SK-N-SH treated with all-trans-retinoic acid at 6 μM for 48 hours (cell line): ENCODE data around the gene DCAF6.

Source experiments
- ATAC-seq: fragments of 200-7000 bp; cut with Tn5 transposase; 3 replicates; pipeline ENCODE4 v1.9.1; 2020; ENCODE audit warnings: mild to moderate bottlenecking, moderate library complexity
- ARNTL ChIP-seq: fragments of 450-650 bp; formaldehyde crosslinking; IDR thresholded peaks from 2 replicates; pipeline ENCODE4 v1.5.0; 2020; ENCODE audit warnings: low read depth, mild to moderate bottlenecking, moderate library complexity, borderline replicate concordance
- BACH2 ChIP-seq: fragments of 250-450 bp; sonication (Bioruptor Pico); IDR thresholded peaks from 2 replicates; pipeline ENCODE4 v1.9.0; 2021; ENCODE audit warnings: mild to moderate bottlenecking, borderline replicate concordance
- CSDC2 ChIP-seq: fragments of 250-450 bp; sonication (Bioruptor Pico); IDR thresholded peaks from 2 replicates; pipeline ENCODE4 v1.5.0; 2020; ENCODE audit warnings: mild to moderate bottlenecking, moderate library complexity
- ESRRG ChIP-seq: fragments of 250-450 bp; sonication (Bioruptor Pico); IDR thresholded peaks from 2 replicates; pipeline ENCODE4 v1.6.1; 2021; ENCODE audit warnings: mild to moderate bottlenecking
- GLIS3 ChIP-seq: fragments of 250-450 bp; sonication (Bioruptor Pico); IDR thresholded peaks from 2 replicates; pipeline ENCODE4 v1.5.0; 2020; ENCODE audit warnings: mild to moderate bottlenecking, moderate library complexity
- ISL1 ChIP-seq: fragments of 250-450 bp; sonication (Bioruptor Pico); IDR thresholded peaks from 2 replicates; pipeline ENCODE4 v2.1.2; 2022; ENCODE audit warnings: mild to moderate bottlenecking, moderate library complexity
- OSR1 ChIP-seq: fragments of 250-450 bp; sonication (Bioruptor Pico); IDR thresholded peaks from 2 replicates; pipeline ENCODE4 v1.8.0; 2022; ENCODE audit warnings: moderate library complexity, mild to moderate bottlenecking, inconsistent platforms
- POU6F1 ChIP-seq: fragments of 250-450 bp; sonication (Bioruptor Pico); IDR thresholded peaks from 2 replicates; pipeline ENCODE4 v1.8.0; 2021; ENCODE audit warnings: low read depth, mild to moderate bottlenecking, moderate library complexity, borderline replicate concordance
- PPARA ChIP-seq: fragments of 250-450 bp; sonication (Bioruptor Pico); IDR thresholded peaks from 2 replicates; pipeline ENCODE4 v1.5.0; 2020; ENCODE audit warnings: mild to moderate bottlenecking, borderline replicate concordance
- RARB ChIP-seq: fragments of 250-450 bp; sonication (Bioruptor Pico); IDR thresholded peaks from 2 replicates; pipeline ENCODE4 v1.8.0; 2021; ENCODE audit warnings: mild to moderate bottlenecking, moderate library complexity
- SNAI2 ChIP-seq: fragments of 250-450 bp; sonication (Bioruptor Pico); IDR thresholded peaks from 2 replicates; pipeline ENCODE4 v1.5.0; 2020; ENCODE audit warnings: mild to moderate bottlenecking, moderate library complexity
- TOX ChIP-seq: fragments of 250-450 bp; sonication (Bioruptor Pico); IDR thresholded peaks from 2 replicates; pipeline ENCODE4 v1.8.0; 2021; ENCODE audit warnings: mild to moderate bottlenecking, moderate library complexity, borderline replicate concordance
- ZC3H10 ChIP-seq: fragments of 250-450 bp; sonication (Bioruptor Pico); IDR thresholded peaks from 2 replicates; pipeline ENCODE4 v1.5.1; 2021; ENCODE audit warnings: mild to moderate bottlenecking, moderate library complexity
- ZFP3 ChIP-seq: fragments of 250-450 bp; sonication (Bioruptor Pico); IDR thresholded peaks from 2 replicates; pipeline ENCODE4 v1.5.0; 2020; ENCODE audit warnings: mild to moderate bottlenecking, moderate library complexity
- ZNF565 ChIP-seq: fragments of 450-650 bp; formaldehyde crosslinking; conservative IDR thresholded peaks from 2 replicates; pipeline ENCODE4 v1.5.0; 2020; ENCODE audit warnings: low read depth, mild to moderate bottlenecking, moderate library complexity
- ZNF70 ChIP-seq: fragments of 450-650 bp; formaldehyde crosslinking; IDR thresholded peaks from 2 replicates; pipeline ENCODE4 v1.5.0; 2020; ENCODE audit warnings: mild to moderate bottlenecking, moderate library complexity
- ZNF8 ChIP-seq: fragments of 450-650 bp; formaldehyde crosslinking; IDR thresholded peaks from 2 replicates; pipeline ENCODE4 v1.5.0; 2020; ENCODE audit warnings: mild to moderate bottlenecking, moderate library complexity
- TF ChIP-seq, protein P1 (sequence below): fragments of 250-450 bp; sonication (Bioruptor Pico); IDR thresholded peaks from 2 replicates; pipeline ENCODE4 v1.5.0; 2020; ENCODE audit warnings: mild to moderate bottlenecking, moderate library complexity
- TF ChIP-seq, protein P2 (sequence below): fragments of 250-450 bp; sonication (Bioruptor Pico); IDR thresholded peaks from 2 replicates; pipeline ENCODE4 v1.8.0; 2020; ENCODE audit warnings: mild to moderate bottlenecking, moderate library complexity, borderline replicate concordance
- TF ChIP-seq, protein P3 (sequence below): fragments of 250-450 bp; sonication (Bioruptor Pico); IDR thresholded peaks from 2 replicates; pipeline ENCODE4 v1.5.1; 2021; ENCODE audit warnings: mild to moderate bottlenecking, moderate library complexity
- TF ChIP-seq, protein P4 (sequence below): fragments of 250-450 bp; sonication (Bioruptor Pico); IDR thresholded peaks from 2 replicates; pipeline ENCODE4 v1.5.1; 2020; ENCODE audit warnings: low read depth, mild to moderate bottlenecking, moderate library complexity

The DCAF6 gene

GRCh38 chr1:167923324-167924056 lies 13.0 kb upstream of the DCAF6 start:
- TF ChIP-seq, protein P1, sequence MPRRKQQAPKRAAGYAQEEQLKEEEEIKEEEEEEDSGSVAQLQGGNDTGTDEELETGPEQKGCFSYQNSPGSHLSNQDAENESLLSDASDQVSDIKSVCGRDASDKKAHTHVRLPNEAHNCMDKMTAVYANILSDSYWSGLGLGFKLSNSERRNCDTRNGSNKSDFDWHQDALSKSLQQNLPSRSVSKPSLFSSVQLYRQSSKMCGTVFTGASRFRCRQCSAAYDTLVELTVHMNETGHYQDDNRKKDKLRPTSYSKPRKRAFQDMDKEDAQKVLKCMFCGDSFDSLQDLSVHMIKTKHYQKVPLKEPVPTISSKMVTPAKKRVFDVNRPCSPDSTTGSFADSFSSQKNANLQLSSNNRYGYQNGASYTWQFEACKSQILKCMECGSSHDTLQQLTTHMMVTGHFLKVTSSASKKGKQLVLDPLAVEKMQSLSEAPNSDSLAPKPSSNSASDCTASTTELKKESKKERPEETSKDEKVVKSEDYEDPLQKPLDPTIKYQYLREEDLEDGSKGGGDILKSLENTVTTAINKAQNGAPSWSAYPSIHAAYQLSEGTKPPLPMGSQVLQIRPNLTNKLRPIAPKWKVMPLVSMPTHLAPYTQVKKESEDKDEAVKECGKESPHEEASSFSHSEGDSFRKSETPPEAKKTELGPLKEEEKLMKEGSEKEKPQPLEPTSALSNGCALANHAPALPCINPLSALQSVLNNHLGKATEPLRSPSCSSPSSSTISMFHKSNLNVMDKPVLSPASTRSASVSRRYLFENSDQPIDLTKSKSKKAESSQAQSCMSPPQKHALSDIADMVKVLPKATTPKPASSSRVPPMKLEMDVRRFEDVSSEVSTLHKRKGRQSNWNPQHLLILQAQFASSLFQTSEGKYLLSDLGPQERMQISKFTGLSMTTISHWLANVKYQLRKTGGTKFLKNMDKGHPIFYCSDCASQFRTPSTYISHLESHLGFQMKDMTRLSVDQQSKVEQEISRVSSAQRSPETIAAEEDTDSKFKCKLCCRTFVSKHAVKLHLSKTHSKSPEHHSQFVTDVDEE = no peak
- TF ChIP-seq ZNF70 (CRISPR knock-in tag) (no peak), BACH2 (CRISPR knock-in tag) (no peak), TOX (no peak), ARNTL (CRISPR knock-in tag) (no peak), POU6F1 (CRISPR knock-in tag) (no peak), PPARA (CRISPR knock-in tag) (no peak), ISL1 (CRISPR knock-in tag) (no peak), OSR1 (CRISPR knock-in tag) (no peak)
- TF ChIP-seq, protein P2, sequence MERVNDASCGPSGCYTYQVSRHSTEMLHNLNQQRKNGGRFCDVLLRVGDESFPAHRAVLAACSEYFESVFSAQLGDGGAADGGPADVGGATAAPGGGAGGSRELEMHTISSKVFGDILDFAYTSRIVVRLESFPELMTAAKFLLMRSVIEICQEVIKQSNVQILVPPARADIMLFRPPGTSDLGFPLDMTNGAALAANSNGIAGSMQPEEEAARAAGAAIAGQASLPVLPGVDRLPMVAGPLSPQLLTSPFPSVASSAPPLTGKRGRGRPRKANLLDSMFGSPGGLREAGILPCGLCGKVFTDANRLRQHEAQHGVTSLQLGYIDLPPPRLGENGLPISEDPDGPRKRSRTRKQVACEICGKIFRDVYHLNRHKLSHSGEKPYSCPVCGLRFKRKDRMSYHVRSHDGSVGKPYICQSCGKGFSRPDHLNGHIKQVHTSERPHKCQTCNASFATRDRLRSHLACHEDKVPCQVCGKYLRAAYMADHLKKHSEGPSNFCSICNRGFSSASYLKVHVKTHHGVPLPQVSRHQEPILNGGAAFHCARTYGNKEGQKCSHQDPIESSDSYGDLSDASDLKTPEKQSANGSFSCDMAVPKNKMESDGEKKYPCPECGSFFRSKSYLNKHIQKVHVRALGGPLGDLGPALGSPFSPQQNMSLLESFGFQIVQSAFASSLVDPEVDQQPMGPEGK (CRISPR knock-in tag) = no peak
- TF ChIP-seq, all 23 proteins: peak for 0
- ATAC-seq = no peak

GRCh38 chr1:167924102-167924501 lies 12.4 kb upstream of the DCAF6 start:
- TF ChIP-seq ZNF565 = no peak
- TF ChIP-seq ZFP3 = no peak
- TF ChIP-seq PPARA (CRISPR knock-in tag) = no peak
- TF ChIP-seq, protein P3, sequence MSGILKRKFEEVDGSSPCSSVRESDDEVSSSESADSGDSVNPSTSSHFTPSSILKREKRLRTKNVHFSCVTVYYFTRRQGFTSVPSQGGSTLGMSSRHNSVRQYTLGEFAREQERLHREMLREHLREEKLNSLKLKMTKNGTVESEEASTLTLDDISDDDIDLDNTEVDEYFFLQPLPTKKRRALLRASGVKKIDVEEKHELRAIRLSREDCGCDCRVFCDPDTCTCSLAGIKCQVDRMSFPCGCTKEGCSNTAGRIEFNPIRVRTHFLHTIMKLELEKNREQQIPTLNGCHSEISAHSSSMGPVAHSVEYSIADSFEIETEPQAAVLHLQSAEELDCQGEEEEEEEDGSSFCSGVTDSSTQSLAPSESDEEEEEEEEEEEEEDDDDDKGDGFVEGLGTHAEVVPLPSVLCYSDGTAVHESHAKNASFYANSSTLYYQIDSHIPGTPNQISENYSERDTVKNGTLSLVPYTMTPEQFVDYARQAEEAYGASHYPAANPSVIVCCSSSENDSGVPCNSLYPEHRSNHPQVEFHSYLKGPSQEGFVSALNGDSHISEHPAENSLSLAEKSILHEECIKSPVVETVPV (CRISPR knock-in tag) = no peak
- no peak for TF ChIP-seq ZNF70 (CRISPR knock-in tag)
- TF ChIP-seq, protein P4, sequence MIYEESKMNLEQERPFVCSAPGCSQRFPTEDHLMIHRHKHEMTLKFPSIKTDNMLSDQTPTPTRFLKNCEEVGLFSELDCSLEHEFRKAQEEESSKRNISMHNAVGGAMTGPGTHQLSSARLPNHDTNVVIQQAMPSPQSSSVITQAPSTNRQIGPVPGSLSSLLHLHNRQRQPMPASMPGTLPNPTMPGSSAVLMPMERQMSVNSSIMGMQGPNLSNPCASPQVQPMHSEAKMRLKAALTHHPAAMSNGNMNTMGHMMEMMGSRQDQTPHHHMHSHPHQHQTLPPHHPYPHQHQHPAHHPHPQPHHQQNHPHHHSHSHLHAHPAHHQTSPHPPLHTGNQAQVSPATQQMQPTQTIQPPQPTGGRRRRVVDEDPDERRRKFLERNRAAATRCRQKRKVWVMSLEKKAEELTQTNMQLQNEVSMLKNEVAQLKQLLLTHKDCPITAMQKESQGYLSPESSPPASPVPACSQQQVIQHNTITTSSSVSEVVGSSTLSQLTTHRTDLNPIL (CRISPR knock-in tag) = no peak
- no peak for TF ChIP-seq ESRRG (CRISPR knock-in tag)
- TF ChIP-seq ARNTL (CRISPR knock-in tag) = no peak
- no peak for ATAC-seq

DNA sequence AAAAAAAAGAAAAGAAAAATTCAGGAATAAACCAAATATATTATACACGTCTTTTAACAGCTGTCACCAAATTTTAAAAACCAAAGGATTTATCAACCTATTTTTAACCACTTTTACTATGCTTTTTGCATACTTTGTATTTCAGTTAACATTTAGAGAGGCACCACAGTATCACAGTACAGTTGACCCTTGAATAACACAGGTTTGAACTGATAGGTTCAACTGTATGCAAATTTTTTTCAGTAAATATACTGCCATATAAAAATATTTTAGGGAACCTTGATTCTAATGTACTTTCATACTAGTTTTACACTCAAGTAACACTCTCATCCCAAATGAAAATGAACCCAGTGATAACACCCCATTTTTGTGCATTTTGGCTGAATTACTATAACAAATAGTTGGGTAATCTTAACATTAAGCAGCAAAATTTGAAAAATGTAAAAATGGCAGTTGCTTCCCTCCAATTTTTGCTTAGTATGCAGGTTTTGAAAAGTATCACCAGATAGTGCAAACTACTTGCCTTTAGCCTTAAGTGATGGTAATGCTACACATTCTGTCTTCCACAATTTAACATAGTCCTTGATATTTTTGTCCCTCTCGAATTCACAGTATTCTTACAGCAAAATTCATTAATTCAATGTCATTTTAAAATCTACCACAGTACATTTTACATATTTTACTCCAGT lies 11.8 kb upstream of the DCAF6 start:
- no peak for TF ChIP-seq ZNF8 (CRISPR knock-in tag)
- TF ChIP-seq ZC3H10 (CRISPR knock-in tag) = no peak
- TF ChIP-seq CSDC2 (CRISPR knock-in tag) = no peak
- no peak for TF ChIP-seq ESRRG (CRISPR knock-in tag)
- no peak for TF ChIP-seq GLIS3 (CRISPR knock-in tag)
- TF ChIP-seq BACH2 (CRISPR knock-in tag) = no peak
- TF ChIP-seq, protein P2 (CRISPR knock-in tag) = no peak
- TF ChIP-seq ZFP3 = no peak
- TF ChIP-seq, protein P3 (CRISPR knock-in tag) = no peak
- no peak for TF ChIP-seq SNAI2 (CRISPR knock-in tag)
- TF ChIP-seq PPARA (CRISPR knock-in tag) = no peak
- TF ChIP-seq ARNTL (CRISPR knock-in tag) = no peak
- no peak for TF ChIP-seq ZNF70 (CRISPR knock-in tag)
- TF ChIP-seq RARB (CRISPR knock-in tag) = no peak
- no peak for ATAC-seq
